Medulla oblongata (tissue), 1 donor: Measurements from ENCODE around the gene SOWAHB.
A peak's percentile ranks its signal among the peaks of the same experiment; 100 is the strongest.
"Not testable (repeated sequence)": the region's sequence is repeated elsewhere in the genome, so short reads cannot be mapped to it uniquely, and the experiment has no call there.

Source experiments
- DNase-seq: peaks from one replicate; pipeline ENCODE4 v3.0.0-alpha.2; 2015; ENCODE audit errors: extremely low spot score

Gene SOWAHB

GRCh38 chr4:76896048-76896447, 1.9 kb downstream of the SOWAHB start:
- DNase-seq: no peak

- DNase-seq: no peak
Observed at GRCh38 chr4:76895619-76896018, 2.3 kb downstream of the SOWAHB start.

GRCh38 chr4:76894537-76895255, 3.2 kb downstream of the SOWAHB start:
- no peak for DNase-seq

GRCh38 chr4:76892601-76893000, 5.3 kb downstream of the SOWAHB start:
- DNase-seq: no peak

- DNase-seq: no peak
Observed at GRCh38 chr4:76892001-76892400, 5.9 kb downstream of the SOWAHB start.

- no peak for DNase-seq
Observed at GRCh38 chr4:76886848-76887441, 11.0 kb downstream of the SOWAHB start.

- DNase-seq: no peak
Observed at GRCh38 chr4:76886214-76886613, 11.7 kb downstream of the SOWAHB start.

- DNase-seq: no peak
Observed at GRCh38 chr4:76883147-76883546, 14.8 kb downstream of the SOWAHB start.

GRCh38 chr4:76882630-76883029, 15.3 kb downstream of the SOWAHB start:
- no peak for DNase-seq

GRCh38 chr4:76881375-76881774, 16.6 kb downstream of the SOWAHB start:
- DNase-seq: no peak

GRCh38 chr4:76879731-76880364, 18.1 kb downstream of the SOWAHB start:
- no peak for DNase-seq

- peak; percentile 23 for DNase-seq
Observed at GRCh38 chr4:76878641-76879165, 19.2 kb downstream of the SOWAHB start.

- DNase-seq: no peak
Observed at GRCh38 chr4:76874176-76874575, 23.8 kb downstream of the SOWAHB start.

GRCh38 chr4:76873495-76873894, 24.4 kb downstream of the SOWAHB start:
- no peak for DNase-seq

- DNase-seq: no peak
Observed at GRCh38 chr4:76872556-76872955, 25.4 kb downstream of the SOWAHB start.

- DNase-seq: not testable (repeated sequence)
Observed at GRCh38 chr4:76868780-76869179, 29.2 kb downstream of the SOWAHB start.

- DNase-seq: no peak
Observed at GRCh38 chr4:76867880-76868655, 29.9 kb downstream of the SOWAHB start.

GRCh38 chr4:76867377-76867776, 30.6 kb downstream of the SOWAHB start:
- DNase-seq: no peak

GRCh38 chr4:76866641-76867040, 31.3 kb downstream of the SOWAHB start:
- no peak for DNase-seq

- DNase-seq: no peak
Observed at GRCh38 chr4:76858319-76858718, 39.6 kb downstream of the SOWAHB start.

GRCh38 chr4:76857074-76857409, 40.9 kb downstream of the SOWAHB start:
- no peak for DNase-seq
